OCI-LY3 (cell line): Measurements from ENCODE around the gene TECTA.

Experiments
- H2AFZ ChIP-seq: fragments of 200-600, 300-600 bp; shearing (Covaris generic); 2 replicates; pipeline ENCODE4 v1.6.0; 2014; ENCODE audit warnings: antibody characterized with exemption, low read depth, low read length
- H3K27ac ChIP-seq: fragments of 200-600, 300-600 bp; sonication (generic); 2 replicates; pipeline ENCODE4 v1.5.1; 2014; ENCODE audit warnings: mild to moderate bottlenecking, low read length, moderate library complexity, mixed read lengths
- H3K27me3 ChIP-seq: fragments of 200-600, 300-600 bp; sonication (generic); 2 replicates; pipeline ENCODE4 v1.6.1; 2014; ENCODE audit warnings: low read depth, low read length, mixed read lengths
- H3K36me3 ChIP-seq: fragments of 200-600, 300-600 bp; sonication (generic); replicated peaks from 2 replicates; pipeline ENCODE3; 2014; ENCODE audit warnings: low read depth, low read length, mixed read lengths
- H3K4me1 ChIP-seq: fragments of 300-600, 200-600 bp; sonication (generic); 2 replicates; pipeline ENCODE4 v1.6.1; 2014; ENCODE audit warnings: low read length, mixed read lengths
- H3K4me2 ChIP-seq: fragments of 200-600, 300-600 bp; sonication (generic); 2 replicates; pipeline ENCODE4 v1.6.1; 2014; ENCODE audit warnings: low read length, mixed read lengths
- H3K4me3 ChIP-seq: fragments of 300-600, 200-600 bp; sonication (generic); 2 replicates; pipeline ENCODE4 v1.5.1; 2014; ENCODE audit warnings: antibody characterized with exemption, mild to moderate bottlenecking, low read length, moderate library complexity
- H3K79me2 ChIP-seq: fragments of 300-600, 200-600 bp; shearing (Covaris generic); 2 replicates; pipeline ENCODE4 v1.6.1; 2014; ENCODE audit warnings: mild to moderate bottlenecking, low read length, mixed read lengths
- H3K9ac ChIP-seq: fragments of 300-600, 200-600 bp; shearing (Covaris generic); 2 replicates; pipeline ENCODE4 v1.6.0; 2014; ENCODE audit warnings: mild to moderate bottlenecking, low read length, moderate library complexity
- H3K9me3 ChIP-seq: fragments of 200-600, 300-600 bp; shearing (Covaris generic); 2 replicates; pipeline ENCODE4 v1.6.1; 2014; ENCODE audit warnings: low read length, mixed read lengths; ENCODE audit not compliant: insufficient read depth
- H4K20me1 ChIP-seq: fragments of 200-600, 300-600 bp; sonication (generic); 2 replicates; pipeline ENCODE4 v1.6.1; 2016; ENCODE audit warnings: low read length, mixed read lengths; ENCODE audit not compliant: insufficient read depth
- EZH2phosphoT487 ChIP-seq: fragments of 200-600 bp; shearing (Covaris generic); IDR thresholded peaks from 2 replicates; pipeline ENCODE4 v1.6.1; 2018; ENCODE audit warnings: antibody characterized with exemption, mixed run types, low read depth
- TF ChIP-seq, protein P1 (sequence below): fragments of 200-600, 300-600 bp; sonication (generic); IDR thresholded peaks from 2 replicates; pipeline ENCODE4 v1.5.1; 2014; ENCODE audit warnings: antibody characterized with exemption, low read length, low read depth

The TECTA gene

DNA sequence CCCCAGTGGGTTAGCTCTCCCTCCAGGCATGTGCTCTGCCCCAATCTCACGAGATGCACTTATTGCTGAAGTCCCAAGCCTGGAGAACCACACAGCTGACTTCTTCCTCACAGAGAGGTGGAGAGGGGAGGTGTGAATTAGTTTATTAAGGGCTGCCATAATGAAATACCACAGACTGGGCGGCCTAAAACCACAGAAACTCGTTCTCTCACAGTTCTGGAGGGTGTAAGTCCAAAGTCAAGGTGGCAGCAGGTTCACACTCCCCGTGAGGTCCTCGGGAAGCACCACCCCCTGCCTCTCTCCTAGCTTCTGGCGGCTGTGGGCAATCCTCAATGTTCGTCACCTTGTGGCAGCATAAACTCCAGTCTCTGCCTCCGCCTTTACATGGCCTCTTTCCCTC is 39.3 kb downstream of the TECTA start:
- Histone ChIP-seq H3K36me3 (no peaks in the 10 kb centered on the region), H3K9ac (no peak overlapping the region), H3K9me3 (no peaks in the 10 kb centered on the region; the same call in 1 of the 2 replicates), H4K20me1 (no peaks in the 10 kb centered on the region), H3K4me1 (no peaks in the 10 kb centered on the region), H3K27ac (no peak overlapping the region), H3K27me3 (no peaks in the 10 kb centered on the region), H3K79me2 (no peaks in the 10 kb centered on the region), H3K4me2 (no peak overlapping the region), H3K4me3 (no peak overlapping the region), H2AFZ (no peak overlapping the region)
- TF ChIP-seq EZH2phosphoT487, result no peak
- TF ChIP-seq, protein P1, sequence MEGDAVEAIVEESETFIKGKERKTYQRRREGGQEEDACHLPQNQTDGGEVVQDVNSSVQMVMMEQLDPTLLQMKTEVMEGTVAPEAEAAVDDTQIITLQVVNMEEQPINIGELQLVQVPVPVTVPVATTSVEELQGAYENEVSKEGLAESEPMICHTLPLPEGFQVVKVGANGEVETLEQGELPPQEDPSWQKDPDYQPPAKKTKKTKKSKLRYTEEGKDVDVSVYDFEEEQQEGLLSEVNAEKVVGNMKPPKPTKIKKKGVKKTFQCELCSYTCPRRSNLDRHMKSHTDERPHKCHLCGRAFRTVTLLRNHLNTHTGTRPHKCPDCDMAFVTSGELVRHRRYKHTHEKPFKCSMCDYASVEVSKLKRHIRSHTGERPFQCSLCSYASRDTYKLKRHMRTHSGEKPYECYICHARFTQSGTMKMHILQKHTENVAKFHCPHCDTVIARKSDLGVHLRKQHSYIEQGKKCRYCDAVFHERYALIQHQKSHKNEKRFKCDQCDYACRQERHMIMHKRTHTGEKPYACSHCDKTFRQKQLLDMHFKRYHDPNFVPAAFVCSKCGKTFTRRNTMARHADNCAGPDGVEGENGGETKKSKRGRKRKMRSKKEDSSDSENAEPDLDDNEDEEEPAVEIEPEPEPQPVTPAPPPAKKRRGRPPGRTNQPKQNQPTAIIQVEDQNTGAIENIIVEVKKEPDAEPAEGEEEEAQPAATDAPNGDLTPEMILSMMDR, result no peak

DNA sequence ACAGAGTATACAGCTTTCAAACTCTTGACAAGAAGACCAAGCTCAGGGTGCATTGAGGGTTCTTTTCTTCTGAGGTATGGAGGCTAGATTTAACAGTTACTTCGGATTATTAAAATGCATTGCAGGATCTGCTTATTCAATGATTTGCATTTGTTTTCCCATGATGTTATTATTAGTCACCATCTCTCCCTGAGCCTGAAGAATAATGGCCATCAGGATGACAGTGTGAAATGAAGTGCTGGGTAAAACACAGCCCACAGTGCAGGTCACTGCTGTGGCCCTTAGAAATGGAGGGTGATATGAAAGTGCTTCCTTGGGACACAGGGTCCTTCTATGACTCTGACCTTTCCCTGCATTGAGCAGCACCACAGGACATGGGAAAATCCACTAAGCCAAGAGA is 40.0 kb downstream of the TECTA start:
- Histone ChIP-seq H3K27me3 (no peaks in the 10 kb centered on the region), H2AFZ (no peak overlapping the region), H3K27ac (no peak overlapping the region), H3K4me1 (no peaks in the 10 kb centered on the region), H3K9me3 (no peaks in the 10 kb centered on the region), H3K4me2 (no peak overlapping the region), H3K4me3 (no peak overlapping the region), H3K36me3 (no peaks in the 10 kb centered on the region), H3K9ac (no peak overlapping the region), H3K79me2 (no peaks in the 10 kb centered on the region), H4K20me1 (no peaks in the 10 kb centered on the region)
- TF ChIP-seq, protein P1, result no peak
- TF ChIP-seq EZH2phosphoT487, result no peak

DNA sequence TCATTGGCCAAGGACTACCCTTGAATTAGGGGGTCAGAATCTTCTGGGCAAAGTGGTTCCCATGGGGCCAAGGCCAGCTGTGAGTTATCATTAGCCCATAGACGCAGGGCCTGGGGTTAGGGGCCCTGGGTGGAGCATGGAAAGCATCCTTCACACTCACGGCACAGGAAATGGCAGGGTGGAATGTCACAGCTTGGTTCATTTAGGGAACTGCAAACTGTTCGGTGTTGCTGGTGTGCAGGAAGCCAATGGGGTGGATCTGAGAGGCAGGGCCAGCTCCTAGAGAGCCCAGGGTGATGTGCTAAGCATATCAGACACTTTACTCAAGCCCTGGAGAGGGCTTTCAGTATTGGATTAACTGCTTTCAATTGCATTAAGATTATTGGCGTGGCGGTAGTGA is 42.9 kb downstream of the TECTA start:
- TF ChIP-seq, protein P1, result no peak
- TF ChIP-seq EZH2phosphoT487, result no peak
- Histone ChIP-seq H3K27me3 (no peaks in the 10 kb centered on the region), H3K4me3 (no peak overlapping the region), H3K4me2 (no peak overlapping the region), H3K4me1 (peaks cover 6% of the 10 kb centered on the region), H3K36me3 (no peaks in the 10 kb centered on the region), H2AFZ (no peak overlapping the region), H4K20me1 (no peaks in the 10 kb centered on the region), H3K9ac (no peak overlapping the region), H3K79me2 (no peaks in the 10 kb centered on the region), H3K27ac (no peak overlapping the region), H3K9me3 (no peaks in the 10 kb centered on the region)

DNA sequence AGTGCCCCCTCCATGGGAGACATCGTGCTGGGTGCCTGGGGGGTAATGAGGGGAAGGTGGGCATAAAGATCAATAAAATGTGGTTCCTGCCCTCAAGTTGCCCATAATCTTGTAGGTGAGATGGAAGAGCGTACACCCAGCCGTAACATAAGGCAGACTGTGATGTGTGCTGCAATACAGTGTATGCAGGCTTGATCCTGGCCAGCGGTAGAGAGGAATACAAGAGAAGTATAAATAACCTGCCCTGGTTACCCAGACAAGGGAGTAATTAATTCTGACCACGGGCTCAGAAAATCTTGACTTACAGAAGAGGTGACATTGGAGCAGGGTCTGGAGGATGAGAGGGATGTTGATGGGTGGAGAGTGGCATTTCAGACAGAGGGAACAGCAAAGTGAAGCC is 43.7 kb downstream of the TECTA start:
- H3K27me3 ChIP-seq, result no peaks in the 10 kb centered on the region
- TF ChIP-seq, protein P1, result no peak
- no peak for TF ChIP-seq EZH2phosphoT487
- H2AFZ ChIP-seq, result no peak overlapping the region
- no peak overlapping the region for H3K9ac ChIP-seq
- peaks cover 6% of the 10 kb centered on the region for H3K4me1 ChIP-seq
- no peaks in the 10 kb centered on the region for H4K20me1 ChIP-seq
- H3K9me3 ChIP-seq, result no peaks in the 10 kb centered on the region
- no peak overlapping the region for H3K27ac ChIP-seq
- no peak overlapping the region for H3K4me3 ChIP-seq
- no peaks in the 10 kb centered on the region for H3K36me3 ChIP-seq
- no peak overlapping the region for H3K4me2 ChIP-seq
- no peaks in the 10 kb centered on the region for H3K79me2 ChIP-seq
